Omental fat pad (tissue), 4 donors: ENCODE data around the gene BIN2. TPM values are rescaled to one million over a fixed set of nuclear protein-coding genes. Genes with fewer than 3 reads are reported as not detected.
A peak's percentile ranks its signal among the peaks of the same experiment; 100 is the strongest.
"Not testable (repeated sequence)": the region's sequence is repeated elsewhere in the genome, so short reads cannot be mapped to it uniquely, and the experiment has no call there.

ENCODE experiments used
- ATAC-seq: fragments of 150-250 bp; one replicate; pipeline ENCODE4 v1.9.1; 2016; ENCODE audit warnings: mild to moderate bottlenecking, moderate library complexity; ENCODE audit not compliant: low FRiP score
- DNase-seq: peaks from one replicate; pipeline ENCODE4 v3.0.0-alpha.2; 2019; ENCODE audit warnings: low spot score
- total RNA-seq, 4 donors: library from RNA; depleted of rRNA; stranded (reverse); fragments of >200 nt; gene quantifications; one replicate each; pipeline ENCODE4 v1.1.0, GENCODE V29; 2016
- TF ChIP-seq, protein P1 (sequence below), 3 donors: fragments of 450-650 bp; IDR thresholded peaks; one replicate each; pipeline ENCODE4 v1.5.1; 2016 to 2017; ENCODE audit warnings: antibody characterized with exemption in 3 of 3, mild to moderate bottlenecking in 3 of 3, moderate library complexity in 2 of 3

The BIN2 gene
- total RNA-seq, 4 donors from 2014 or later = 4.8 to 26.5 (median 13.0) TPM

DNA sequence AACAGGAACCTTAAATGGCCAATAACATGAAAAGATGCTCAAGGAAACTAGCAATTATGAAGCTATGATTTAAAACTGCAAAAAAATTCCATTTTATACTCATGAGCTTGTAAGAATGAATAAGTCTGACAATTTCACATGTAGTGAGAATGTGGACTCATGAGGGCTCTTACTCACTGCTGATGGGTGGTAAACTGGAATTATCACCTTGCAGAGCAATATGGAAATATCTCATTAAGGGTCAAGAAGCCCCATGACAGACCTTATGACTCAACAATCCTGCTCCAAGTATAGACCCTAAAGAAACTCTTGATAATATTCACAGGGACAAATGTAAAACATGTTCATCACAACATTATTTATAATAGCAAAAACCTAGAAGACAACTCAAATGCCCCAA lies 30.3 kb downstream of the BIN2 start:
- TF ChIP-seq, protein P1, sequence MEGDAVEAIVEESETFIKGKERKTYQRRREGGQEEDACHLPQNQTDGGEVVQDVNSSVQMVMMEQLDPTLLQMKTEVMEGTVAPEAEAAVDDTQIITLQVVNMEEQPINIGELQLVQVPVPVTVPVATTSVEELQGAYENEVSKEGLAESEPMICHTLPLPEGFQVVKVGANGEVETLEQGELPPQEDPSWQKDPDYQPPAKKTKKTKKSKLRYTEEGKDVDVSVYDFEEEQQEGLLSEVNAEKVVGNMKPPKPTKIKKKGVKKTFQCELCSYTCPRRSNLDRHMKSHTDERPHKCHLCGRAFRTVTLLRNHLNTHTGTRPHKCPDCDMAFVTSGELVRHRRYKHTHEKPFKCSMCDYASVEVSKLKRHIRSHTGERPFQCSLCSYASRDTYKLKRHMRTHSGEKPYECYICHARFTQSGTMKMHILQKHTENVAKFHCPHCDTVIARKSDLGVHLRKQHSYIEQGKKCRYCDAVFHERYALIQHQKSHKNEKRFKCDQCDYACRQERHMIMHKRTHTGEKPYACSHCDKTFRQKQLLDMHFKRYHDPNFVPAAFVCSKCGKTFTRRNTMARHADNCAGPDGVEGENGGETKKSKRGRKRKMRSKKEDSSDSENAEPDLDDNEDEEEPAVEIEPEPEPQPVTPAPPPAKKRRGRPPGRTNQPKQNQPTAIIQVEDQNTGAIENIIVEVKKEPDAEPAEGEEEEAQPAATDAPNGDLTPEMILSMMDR (IDR thresholded peaks at IDR 0.05) = no peak

GRCh38 chr12:51291603-51292513 lies 32.1 kb downstream of the BIN2 start:
- not testable (repeated sequence) for ATAC-seq, DNase-seq

More for the DNA sequence above, 30.3 kb downstream of the BIN2 start:
- DNase-seq (no peak), ATAC-seq (no peak)

GRCh38 chr12:51285843-51286242 lies 38.1 kb downstream of the BIN2 start:
- ATAC-seq = no peak
- no peak for DNase-seq
- TF ChIP-seq, protein P1 (IDR thresholded peaks at IDR 0.05) = no peak

DNA sequence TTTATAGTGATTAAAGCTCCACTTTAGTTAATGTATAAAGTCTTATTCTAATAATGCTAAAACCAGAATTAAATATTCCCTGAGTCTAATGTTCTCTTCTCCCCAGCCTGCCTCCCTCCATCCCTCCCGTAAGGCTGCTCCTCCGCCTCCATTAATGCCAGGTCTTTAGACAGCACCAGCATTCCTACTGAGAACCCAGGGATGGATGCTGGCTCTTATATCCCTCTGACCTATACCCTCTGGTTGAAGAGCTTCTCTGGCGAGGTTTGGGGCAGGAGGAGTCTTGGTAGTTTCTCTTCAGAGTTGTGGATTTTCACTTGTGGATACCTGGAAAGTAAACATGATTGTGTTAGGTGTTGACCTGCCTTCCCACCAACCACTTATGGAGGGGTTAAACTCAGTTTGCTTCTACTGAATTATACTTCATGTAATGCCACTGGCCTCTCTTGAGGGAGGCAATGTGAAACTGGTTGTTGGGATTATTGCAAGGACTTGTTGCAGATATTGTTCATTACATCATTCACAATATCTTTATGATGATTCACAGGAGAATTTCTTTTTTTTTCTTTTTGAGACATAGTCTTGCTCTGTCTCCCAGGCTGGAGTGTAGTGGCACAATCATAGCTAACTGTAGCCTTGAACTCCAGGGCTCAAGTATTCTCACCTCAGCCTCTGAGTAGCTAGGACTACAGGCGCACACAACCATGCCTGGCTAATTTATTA lies 42.6 kb downstream of the BIN2 start:
- DNase-seq (no peak), ATAC-seq (no peak)
- TF ChIP-seq, protein P1 (IDR thresholded peaks at IDR 0.05) = no peak

- TF ChIP-seq, protein P1 (IDR thresholded peaks at IDR 0.05) = no peak
- ATAC-seq (no peak), DNase-seq (no peak)
Observed at GRCh38 chr12:51275088-51275487, 48.9 kb downstream of the BIN2 start.

GRCh38 chr12:51272810-51273209 lies 51.2 kb downstream of the BIN2 start:
- DNase-seq, ATAC-seq: not testable (repeated sequence)

DNA sequence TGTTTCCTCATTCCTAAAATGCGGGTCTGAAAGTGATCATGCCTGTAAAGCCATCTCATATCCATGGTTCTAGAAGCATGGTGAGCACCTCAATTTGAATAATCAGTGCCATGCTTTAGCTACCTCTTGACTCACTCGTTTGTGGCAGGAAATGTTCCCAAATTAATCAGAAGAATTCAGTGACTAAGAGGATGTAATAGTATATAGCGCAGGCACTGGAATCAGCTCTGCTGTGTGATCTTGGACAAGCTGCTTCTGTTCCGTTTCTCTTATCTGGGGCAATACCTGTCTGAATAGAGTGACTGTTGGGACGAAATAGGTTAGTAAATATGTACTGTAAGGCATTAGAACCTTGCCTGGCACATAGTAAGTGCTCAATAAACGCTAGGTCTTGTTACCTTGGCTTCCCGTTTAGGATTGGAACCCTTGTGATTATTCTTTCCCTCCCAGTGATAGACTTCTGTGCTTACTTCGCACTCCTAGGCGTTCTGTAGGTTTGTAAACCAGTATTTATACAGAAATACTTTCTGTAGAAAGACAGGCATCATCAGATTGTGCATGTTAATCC lies 52.9 kb downstream of the BIN2 start:
- ATAC-seq = peak; percentile 60
- DNase-seq = no peak
- TF ChIP-seq, protein P1 (IDR thresholded peaks at IDR 0.05) = no peak
